CD4-positive, alpha-beta T cell (primary cell): ENCODE data around the gene DOCK9. TPM values are rescaled to one million over a fixed set of nuclear protein-coding genes. Genes with fewer than 3 reads are reported as not detected.

Experiments
- ATAC-seq: fragments of 200-7000 bp; cut with Tn5 transposase; one replicate; pipeline ENCODE4 v1.10.0; 2022; ENCODE audit warnings: mild to moderate bottlenecking; ENCODE audit not compliant: poor library complexity
- CTCF ChIA-PET: fragments of 350-600 bp; sonication (Branson Sonifier 250); formaldehyde crosslinking; loops from one replicate; lab custom pipeline; 2021; ENCODE audit warnings: antibody characterized with exemption, inconsistent platforms; lab: Charles Lee
- POLR2A ChIA-PET: fragments of 350-600 bp; sonication (Branson Sonifier 250); formaldehyde crosslinking; loops from one replicate; lab custom pipeline; 2021; ENCODE audit warnings: antibody characterized with exemption, inconsistent platforms; lab: Charles Lee
- DNase-seq, 14 experiments: peaks; one replicate each; pipeline ENCODE4 v3.0.0-alpha.2; 2013 to 2020; ENCODE audit warnings: mixed read lengths in 2 of 14
- H3K27ac ChIP-seq, 2 donors: one replicate each; pipeline versions ENCODE4 v1.5.1 to v1.7.0; 2013; ENCODE audit warnings: low read length in 2 of 2, low read depth in 1 of 2, mild to moderate bottlenecking in 1 of 2
- H3K27me3 ChIP-seq, 2 experiments: 1 replicate in 1 of 2; 2 replicates in 1 of 2; pipeline versions ENCODE4 v1.6.1 to v1.7.0; 2013; ENCODE audit warnings: low read length in 2 of 2, control low read depth in 1 of 2, mild to moderate bottlenecking in 1 of 2, moderate library complexity in 1 of 2; ENCODE audit not compliant: insufficient read depth in 2 of 2, control insufficient read depth in 1 of 2
- H3K36me3 ChIP-seq: one replicate; pipeline ENCODE4 v1.6.1; 2013; ENCODE audit warnings: low read length, control low read depth; ENCODE audit not compliant: insufficient read depth
- H3K4me1 ChIP-seq: one replicate; pipeline ENCODE4 v1.6.1; 2013; ENCODE audit warnings: low read length, control low read depth; ENCODE audit not compliant: insufficient read depth
- H3K4me3 ChIP-seq: one replicate; pipeline ENCODE4 v1.5.1; 2013; ENCODE audit warnings: mild to moderate bottlenecking, low read length, moderate library complexity
- H3K9me3 ChIP-seq, 2 experiments: 1 replicate in 1 of 2; 2 replicates in 1 of 2; pipeline versions ENCODE4 v1.6.1 to v1.7.0; 2013; ENCODE audit warnings: low read length in 2 of 2, mild to moderate bottlenecking in 2 of 2, control low read depth in 1 of 2, moderate library complexity in 1 of 2; ENCODE audit not compliant: control insufficient read depth in 1 of 2, insufficient read depth in 1 of 2
- H3K27ac Mint-ChIP-seq: one replicate; pipeline ENCODE4 v1.8.0; 2020; ENCODE audit warnings: mixed read lengths
- H3K27me3 Mint-ChIP-seq: one replicate; pipeline ENCODE4 v1.8.0; 2021; ENCODE audit warnings: mixed read lengths
- H3K36me3 Mint-ChIP-seq: one replicate; pipeline ENCODE4 v1.8.0; 2021; ENCODE audit warnings: low read depth, mixed read lengths
- H3K4me1 Mint-ChIP-seq: one replicate; pipeline ENCODE4 v1.8.0; 2021; ENCODE audit warnings: low read depth, mixed read lengths
- H3K4me3 Mint-ChIP-seq: one replicate; pipeline ENCODE4 v1.8.0; 2020; ENCODE audit warnings: mild to moderate bottlenecking, mixed read lengths
- H3K9me3 Mint-ChIP-seq: one replicate; pipeline ENCODE4 v1.8.0; 2020; ENCODE audit warnings: mixed read lengths
- intact Hi-C, 2 experiments: fragments of 100-400 bp; cut with DNase I in 1 of 2; cut with micrococcal nuclease in 1 of 2; formaldehyde crosslinking; loops; one replicate each; pipeline versions ENCODE4 v1.15.1 to v1.9.0; 2023 to 2025; cut with DNase I, micrococcal nuclease
- total RNA-seq, 174 experiments: library from RNA in 2 of 174; stranded (reverse) in 2 of 174; gene quantifications; one replicate each; pipeline ENCODE4 v1.2.3 and lab custom pipeline; 2021 to 2026
- TF ChIP-seq, protein P1 (sequence below): fragments of 200-600 bp; IDR thresholded peaks from one replicate; pipeline ENCODE4 v1.8.0; 2022; ENCODE audit warnings: antibody characterized with exemption, mild to moderate bottlenecking

DOCK9 gene
- total RNA-seq, 2 experiments from 2014 or later, result 76.3 to 79.3 TPM

DNA sequence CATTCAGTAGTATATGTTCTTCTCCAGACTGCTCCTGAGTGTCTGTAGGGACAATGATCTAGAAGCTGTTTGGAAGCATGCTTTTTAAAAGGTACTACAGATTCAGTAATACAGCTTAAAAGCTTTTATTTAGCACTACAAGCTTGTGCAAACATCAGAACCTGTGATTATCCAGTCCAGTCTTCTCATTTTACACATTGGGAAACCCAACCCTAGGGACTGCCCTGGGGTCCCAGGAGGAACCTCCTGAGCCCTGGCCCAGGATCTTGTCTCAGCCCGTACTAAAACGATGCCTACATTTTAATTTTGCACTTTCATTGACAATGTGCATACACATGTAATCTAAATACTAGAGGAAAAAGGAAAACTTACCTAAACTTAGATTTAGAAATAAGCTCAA lies 12.5 kb downstream of the DOCK9 start:
- Histone ChIP-seq H3K27ac (no peak overlapping the region), H3K4me3 (no peak overlapping the region), H3K27me3 (no peaks in the 10 kb centered on the region), H3K4me1 (peaks cover 10% of the 10 kb centered on the region), H3K36me3 (no peaks in the 10 kb centered on the region), H3K9me3 (no peaks in the 10 kb centered on the region)
- no peaks in the 10 kb centered on the region for H3K9me3 Mint-ChIP-seq
- ChIA-PET POLR2A (interaction anchor here (1.2 to 1.3 kb wide), 2 partner anchors 20 to 87 kb away, joined by 3 to 4 read pairs; no protein-coding TSS in a partner anchor), CTCF (no interaction called here)
- ATAC-seq, result no peak
- TF ChIP-seq, protein P1, sequence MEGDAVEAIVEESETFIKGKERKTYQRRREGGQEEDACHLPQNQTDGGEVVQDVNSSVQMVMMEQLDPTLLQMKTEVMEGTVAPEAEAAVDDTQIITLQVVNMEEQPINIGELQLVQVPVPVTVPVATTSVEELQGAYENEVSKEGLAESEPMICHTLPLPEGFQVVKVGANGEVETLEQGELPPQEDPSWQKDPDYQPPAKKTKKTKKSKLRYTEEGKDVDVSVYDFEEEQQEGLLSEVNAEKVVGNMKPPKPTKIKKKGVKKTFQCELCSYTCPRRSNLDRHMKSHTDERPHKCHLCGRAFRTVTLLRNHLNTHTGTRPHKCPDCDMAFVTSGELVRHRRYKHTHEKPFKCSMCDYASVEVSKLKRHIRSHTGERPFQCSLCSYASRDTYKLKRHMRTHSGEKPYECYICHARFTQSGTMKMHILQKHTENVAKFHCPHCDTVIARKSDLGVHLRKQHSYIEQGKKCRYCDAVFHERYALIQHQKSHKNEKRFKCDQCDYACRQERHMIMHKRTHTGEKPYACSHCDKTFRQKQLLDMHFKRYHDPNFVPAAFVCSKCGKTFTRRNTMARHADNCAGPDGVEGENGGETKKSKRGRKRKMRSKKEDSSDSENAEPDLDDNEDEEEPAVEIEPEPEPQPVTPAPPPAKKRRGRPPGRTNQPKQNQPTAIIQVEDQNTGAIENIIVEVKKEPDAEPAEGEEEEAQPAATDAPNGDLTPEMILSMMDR, result no peak
- H3K27ac Mint-ChIP-seq, result no peak overlapping the region
- peaks cover 37% of the 10 kb centered on the region for H3K4me1 Mint-ChIP-seq
- DNase-seq, result no peak
- no peaks in the 10 kb centered on the region for H3K27me3 Mint-ChIP-seq
- no peak overlapping the region for H3K4me3 Mint-ChIP-seq
- intact Hi-C loops, result loop anchor here in 1 of 2 experiments (2.0 kb wide), 1 partner anchor 21 kb away; no protein-coding TSS in a partner anchor
- peaks cover 4% of the 10 kb centered on the region for H3K36me3 Mint-ChIP-seq

DNA sequence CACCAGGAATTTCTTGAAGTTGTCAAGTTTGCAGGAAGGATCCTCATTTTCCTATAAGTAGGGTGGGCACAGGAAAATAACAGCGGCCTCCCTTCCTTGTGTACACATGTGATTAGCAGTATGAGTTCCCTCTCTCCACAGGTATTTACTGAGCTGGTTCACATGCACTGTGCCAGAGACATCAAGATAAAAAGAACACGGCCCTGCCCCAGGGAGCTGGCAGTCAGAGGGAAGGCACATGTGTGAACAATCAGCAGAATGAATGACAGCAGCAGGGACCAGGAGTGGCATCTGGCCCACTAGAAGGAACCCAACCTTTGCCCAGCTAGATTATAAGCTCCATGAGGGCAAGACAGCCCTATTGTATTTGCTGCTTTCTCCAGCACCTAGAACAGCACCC lies 13.9 kb downstream of the DOCK9 start:
- no peak overlapping the region for H3K4me3 Mint-ChIP-seq
- intact Hi-C loops, result loop anchor here in 1 of 2 experiments (2.0 kb wide), 1 partner anchor 19 kb away; no protein-coding TSS in a partner anchor
- POLR2A ChIA-PET, result interaction anchor here (0.5 to 1.3 kb wide), 3 partner anchors 18 to 328 kb away, joined by 3 to 4 read pairs (median 3); no protein-coding TSS in a partner anchor
- H3K9me3 ChIP-seq, result no peaks in the 10 kb centered on the region
- peaks cover 31% of the 10 kb centered on the region for H3K4me1 Mint-ChIP-seq
- no peaks in the 10 kb centered on the region for H3K27me3 ChIP-seq
- ATAC-seq (no peak), DNase-seq (no peak)
- CTCF ChIA-PET, result no interaction called here
- TF ChIP-seq, protein P1, result no peak
- no peaks in the 10 kb centered on the region for H3K4me1 ChIP-seq
- H3K36me3 Mint-ChIP-seq, result peaks cover 4% of the 10 kb centered on the region
- H3K27ac Mint-ChIP-seq, result no peak overlapping the region
- no peaks in the 10 kb centered on the region for H3K36me3 ChIP-seq
- H3K27ac ChIP-seq, result no peak overlapping the region
- no peaks in the 10 kb centered on the region for H3K27me3 Mint-ChIP-seq
- H3K9me3 Mint-ChIP-seq, result no peaks in the 10 kb centered on the region
- no peak overlapping the region for H3K4me3 ChIP-seq

DNA sequence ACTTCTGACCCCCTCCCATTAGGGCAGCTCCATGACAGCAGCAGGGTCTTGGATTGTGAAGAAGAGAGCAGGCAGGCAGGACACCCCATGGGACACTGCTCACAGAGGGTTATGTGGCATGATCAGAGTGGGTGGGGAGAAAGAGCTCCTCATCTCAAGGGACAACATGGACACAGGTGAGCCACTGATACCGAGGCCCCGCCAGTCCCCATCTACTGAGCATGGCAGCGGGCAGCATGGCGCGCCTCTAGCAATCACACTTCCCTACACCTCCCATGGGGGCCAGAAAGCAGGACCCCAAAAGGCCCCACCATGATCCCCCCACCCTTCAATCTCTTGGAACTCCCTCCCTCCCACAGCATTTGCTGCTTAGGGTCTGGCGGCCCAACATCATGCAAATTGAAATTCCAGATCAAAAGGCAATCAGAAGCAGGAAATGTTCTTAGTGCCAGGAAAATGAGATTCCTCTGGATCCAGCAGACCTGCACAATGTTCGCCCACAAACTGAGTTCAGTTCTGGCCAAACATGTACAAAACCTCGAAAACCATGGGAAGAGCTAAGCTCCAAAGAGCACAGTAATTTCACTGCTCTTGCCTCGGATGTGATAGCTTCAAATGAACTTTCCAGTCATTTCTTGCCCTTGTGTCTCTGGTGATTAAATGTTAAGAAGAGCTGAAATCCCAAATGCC lies 14.8 kb downstream of the DOCK9 start:
- no peak overlapping the region for H3K4me3 ChIP-seq
- no peaks in the 10 kb centered on the region for H3K4me1 ChIP-seq
- Mint-ChIP-seq H3K4me3 (no peak overlapping the region), H3K9me3 (no peaks in the 10 kb centered on the region), H3K4me1 (peaks cover 34% of the 10 kb centered on the region), H3K27me3 (no peaks in the 10 kb centered on the region), H3K27ac (no peak overlapping the region), H3K36me3 (peaks cover 4% of the 10 kb centered on the region)
- DNase-seq (no peak), ATAC-seq (no peak)
- intact Hi-C loops, result no loop called here
- CTCF ChIA-PET, result no interaction called here
- no peaks in the 10 kb centered on the region for H3K36me3 ChIP-seq
- POLR2A ChIA-PET, result interaction anchor here (0.6 to 1.3 kb wide), 3 partner anchors 19 to 96 kb away, joined by 3 to 4 read pairs (median 3); no protein-coding TSS in a partner anchor
- no peak overlapping the region for H3K27ac ChIP-seq
- H3K27me3 ChIP-seq, result no peaks in the 10 kb centered on the region
- TF ChIP-seq, protein P1, result no peak
- H3K9me3 ChIP-seq, result no peaks in the 10 kb centered on the region
